Caco-2 (cell line): ENCODE results near the gene CMSS1. TPM values are rescaled to one million over a fixed set of nuclear protein-coding genes. Genes with fewer than 3 reads are reported as not detected.

Experiments
- BruUV-seq: library from RNA; stranded (reverse); fragments of 400-500 nt; replicated peaks from 2 replicates; lab custom pipeline; 2021; lab: Mats Ljungman, UMichigan
- CTCF ChIA-PET: fragments of 300-600 bp; sonication (Branson Sonifier 250); formaldehyde crosslinking; loops from one replicate; lab custom pipeline; 2022; ENCODE audit warnings: antibody characterized with exemption; lab: Charles Lee
- POLR2A ChIA-PET: fragments of 300-600 bp; sonication (Branson Sonifier 250); formaldehyde crosslinking; loops from one replicate; lab custom pipeline; 2022; ENCODE audit warnings: antibody characterized with exemption; lab: Charles Lee
- DNase-seq, 2 experiments: peaks; one replicate each; pipeline versions ENCODE4 v3.0.0 to v3.0.0-alpha.2; 2020 to 2022
- H3K27me3 ChIP-seq: replicated peaks from 2 replicates; pipeline ENCODE4 v1.6.0; 2011; ENCODE audit warnings: low read length; ENCODE audit not compliant: control insufficient read depth, insufficient read depth
- H3K36me3 ChIP-seq: 2 replicates; pipeline ENCODE4 v1.5.1; 2011; ENCODE audit warnings: low read length; ENCODE audit not compliant: control insufficient read depth, insufficient read depth
- H3K4me1 ChIP-seq: fragments of 250-450 bp; sonication (Bioruptor Pico); 2 replicates; pipeline ENCODE4 v1.5.1; 2020; ENCODE audit warnings: mild to moderate bottlenecking
- H3K4me3 ChIP-seq: 2 replicates; pipeline ENCODE4 v1.5.1; 2011; ENCODE audit warnings: low read depth, mild to moderate bottlenecking, control low read depth, low read length
- H3K9me3 ChIP-seq: fragments of 250-450 bp; sonication (Bioruptor Pico); 2 replicates; pipeline ENCODE4 v1.5.1; 2020; ENCODE audit warnings: mild to moderate bottlenecking, moderate library complexity
- H3K27ac Mint-ChIP-seq: one replicate; pipeline ENCODE4 v1.8.0; 2022; ENCODE audit warnings: mixed read lengths; ENCODE audit not compliant: unreplicated experiment
- H3K27me3 Mint-ChIP-seq: one replicate; pipeline ENCODE4 v1.8.0; 2022; ENCODE audit warnings: mixed read lengths; ENCODE audit not compliant: insufficient read depth, unreplicated experiment
- H3K36me3 Mint-ChIP-seq: one replicate; pipeline ENCODE4 v1.8.0; 2022; ENCODE audit warnings: mild to moderate bottlenecking, mixed read lengths; ENCODE audit not compliant: insufficient read depth, unreplicated experiment
- H3K4me1 Mint-ChIP-seq: one replicate; pipeline ENCODE4 v1.8.0; 2022; ENCODE audit warnings: low read depth, mixed read lengths; ENCODE audit not compliant: unreplicated experiment
- H3K4me3 Mint-ChIP-seq: one replicate; pipeline ENCODE4 v1.8.0; 2022; ENCODE audit warnings: mild to moderate bottlenecking, moderate library complexity, mixed read lengths; ENCODE audit not compliant: unreplicated experiment
- H3K9me3 Mint-ChIP-seq: one replicate; pipeline ENCODE4 v1.8.0; 2022; ENCODE audit warnings: mixed read lengths; ENCODE audit not compliant: unreplicated experiment
- intact Hi-C: fragments of 100-400 bp; cut with micrococcal nuclease; formaldehyde crosslinking; loops from one replicate; pipeline ENCODE4 v1.10.0; 2022; ENCODE audit not compliant: unreplicated experiment
- total RNA-seq: library from RNA; stranded (reverse); gene quantifications from 2 replicates; pipeline ENCODE4 v1.2.3, GENCODE V29; 2022
- TF ChIP-seq, protein P1 (sequence below), 2 experiments: fragments of 200-600 bp in 1 of 2; IDR thresholded peaks; 1 replicate in 1 of 2; 2 replicates in 1 of 2; pipeline versions ENCODE4 v1.5.1 to v1.8.0; 2011 to 2022; ENCODE audit warnings: antibody characterized with exemption in 1 of 2, control low read depth in 1 of 2, inconsistent platforms in 1 of 2, low read depth in 1 of 2, low read length in 1 of 2, mild to moderate bottlenecking in 1 of 2, moderate library complexity in 1 of 2; ENCODE audit not compliant: insufficient read depth in 1 of 2, severe bottlenecking in 1 of 2, unreplicated experiment in 1 of 2

The CMSS1 gene
- total RNA-seq, 1 experiment from 2014 or later = 54.4 TPM

DNA sequence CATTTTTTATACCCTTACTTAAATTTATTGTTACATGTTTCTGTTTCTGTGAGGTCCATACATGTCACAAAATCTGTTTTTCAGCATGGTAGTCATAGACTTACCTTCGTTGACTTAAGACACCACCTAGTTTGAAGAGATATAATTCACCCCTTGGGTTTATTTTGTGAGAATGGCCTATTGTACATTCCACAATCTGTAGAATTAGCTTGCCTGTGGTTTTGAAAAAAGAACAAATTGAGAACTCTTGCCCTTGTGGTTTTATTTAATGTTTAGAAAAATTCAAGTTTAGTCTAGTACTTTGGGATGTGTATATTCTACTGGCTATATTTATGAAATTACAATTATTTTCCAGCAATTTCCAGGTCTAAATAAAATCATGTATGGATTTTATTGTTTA, 265.1 kb downstream of the CMSS1 start:
- no TSS peak for BruUV-seq
- intact Hi-C loops = no loop called here
- no peak for DNase-seq
- Histone ChIP-seq H3K36me3 (no peaks in the 10 kb centered on the region), H3K27me3 (no peaks in the 10 kb centered on the region), H3K4me3 (no peak overlapping the region), H3K9me3 (no peaks in the 10 kb centered on the region), H3K4me1 (peaks cover 53% of the 10 kb centered on the region)
- ChIA-PET CTCF (no interaction called here), POLR2A (no interaction called here)
- Mint-ChIP-seq H3K9me3 (no peaks in the 10 kb centered on the region), H3K4me1 (peaks cover 34% of the 10 kb centered on the region), H3K36me3 (peaks cover 6% of the 10 kb centered on the region), H3K27me3 (no peaks in the 10 kb centered on the region), H3K4me3 (no peak overlapping the region), H3K27ac (no peak overlapping the region)
- TF ChIP-seq, protein P1, sequence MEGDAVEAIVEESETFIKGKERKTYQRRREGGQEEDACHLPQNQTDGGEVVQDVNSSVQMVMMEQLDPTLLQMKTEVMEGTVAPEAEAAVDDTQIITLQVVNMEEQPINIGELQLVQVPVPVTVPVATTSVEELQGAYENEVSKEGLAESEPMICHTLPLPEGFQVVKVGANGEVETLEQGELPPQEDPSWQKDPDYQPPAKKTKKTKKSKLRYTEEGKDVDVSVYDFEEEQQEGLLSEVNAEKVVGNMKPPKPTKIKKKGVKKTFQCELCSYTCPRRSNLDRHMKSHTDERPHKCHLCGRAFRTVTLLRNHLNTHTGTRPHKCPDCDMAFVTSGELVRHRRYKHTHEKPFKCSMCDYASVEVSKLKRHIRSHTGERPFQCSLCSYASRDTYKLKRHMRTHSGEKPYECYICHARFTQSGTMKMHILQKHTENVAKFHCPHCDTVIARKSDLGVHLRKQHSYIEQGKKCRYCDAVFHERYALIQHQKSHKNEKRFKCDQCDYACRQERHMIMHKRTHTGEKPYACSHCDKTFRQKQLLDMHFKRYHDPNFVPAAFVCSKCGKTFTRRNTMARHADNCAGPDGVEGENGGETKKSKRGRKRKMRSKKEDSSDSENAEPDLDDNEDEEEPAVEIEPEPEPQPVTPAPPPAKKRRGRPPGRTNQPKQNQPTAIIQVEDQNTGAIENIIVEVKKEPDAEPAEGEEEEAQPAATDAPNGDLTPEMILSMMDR (IDR thresholded peaks at IDR 0.05; ENCODE audit: insufficient read depth in 1 of 2, low read depth in 1 of 2, low read length in 1 of 2, severe bottlenecking in 1 of 2, unreplicated experiment in 1 of 2) = no peak

DNA sequence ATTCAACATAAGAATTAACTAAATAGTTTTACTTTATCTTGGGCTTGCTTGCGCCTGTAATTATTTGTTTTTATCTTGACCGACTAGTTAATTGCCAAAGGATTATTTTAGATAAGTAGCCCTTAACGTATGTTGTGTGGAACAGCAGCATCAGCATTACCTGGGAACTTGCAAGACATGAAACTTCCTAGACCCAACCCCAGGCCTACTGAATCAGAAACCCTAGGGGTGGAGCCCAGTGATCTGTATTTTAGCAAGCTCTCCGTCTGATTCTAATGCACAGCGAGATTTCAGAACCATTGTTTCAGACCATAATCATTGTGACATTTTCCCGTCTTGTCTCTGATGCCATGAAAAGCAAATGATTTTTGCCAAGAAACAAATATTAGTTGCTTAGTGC, 265.5 kb downstream of the CMSS1 start:
- ChIA-PET CTCF (no interaction called here), POLR2A (no interaction called here)
- H3K4me1 Mint-ChIP-seq = peaks cover 34% of the 10 kb centered on the region
- H3K27ac Mint-ChIP-seq = no peak overlapping the region
- intact Hi-C loops = no loop called here
- peaks cover 48% of the 10 kb centered on the region for H3K4me1 ChIP-seq
- no peaks in the 10 kb centered on the region for H3K27me3 ChIP-seq
- no TSS peak for BruUV-seq
- no peaks in the 10 kb centered on the region for H3K36me3 ChIP-seq
- H3K9me3 ChIP-seq = no peaks in the 10 kb centered on the region
- H3K27me3 Mint-ChIP-seq = no peaks in the 10 kb centered on the region
- no peak for DNase-seq
- TF ChIP-seq, protein P1 (IDR thresholded peaks at IDR 0.05; ENCODE audit: insufficient read depth in 1 of 2, low read depth in 1 of 2, low read length in 1 of 2, severe bottlenecking in 1 of 2, unreplicated experiment in 1 of 2) = no peak
- no peak overlapping the region for H3K4me3 ChIP-seq
- H3K9me3 Mint-ChIP-seq = no peaks in the 10 kb centered on the region
- H3K4me3 Mint-ChIP-seq = no peak overlapping the region
- peaks cover 6% of the 10 kb centered on the region for H3K36me3 Mint-ChIP-seq

DNA sequence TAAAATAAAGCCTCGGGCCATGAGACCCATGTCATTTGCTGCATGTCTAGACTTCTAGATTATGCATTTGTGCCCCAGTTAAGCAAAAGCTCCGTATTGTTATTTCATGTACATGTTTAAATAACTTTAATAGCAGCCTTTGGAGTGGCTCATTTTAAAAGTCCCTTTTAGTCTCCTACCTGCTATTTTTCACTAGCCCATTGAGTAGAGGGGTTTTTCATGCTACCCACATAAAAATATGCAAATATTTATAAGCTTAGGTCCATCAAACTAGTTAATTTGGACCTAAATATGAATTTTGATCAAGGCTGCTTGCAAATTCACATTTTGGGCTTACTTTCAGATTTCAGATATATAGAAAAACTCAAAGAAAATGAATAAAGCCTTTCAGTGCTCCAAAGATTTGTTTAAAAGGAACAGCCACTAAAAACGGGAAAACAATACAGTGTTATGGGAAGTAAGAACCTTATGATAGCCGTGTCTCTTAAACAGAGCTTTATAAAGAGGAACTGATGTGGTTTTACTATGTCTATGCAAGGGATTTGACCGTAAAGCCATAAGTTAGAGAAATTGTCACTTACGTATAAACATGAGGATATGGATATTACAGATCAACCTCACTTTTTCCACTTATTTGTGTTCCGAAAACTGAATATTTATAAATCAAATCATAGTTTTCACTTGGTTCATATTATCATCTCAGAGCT, 266.6 kb downstream of the CMSS1 start:
- no peak overlapping the region for H3K4me3 ChIP-seq

More for the DNA sequence above, 266.6 kb downstream of the CMSS1 start:
- DNase-seq = no peak
- intact Hi-C loops = no loop called here
- Histone ChIP-seq H3K9me3 (no peaks in the 10 kb centered on the region), H3K4me1 (peaks cover 51% of the 10 kb centered on the region), H3K27me3 (no peaks in the 10 kb centered on the region), H3K36me3 (no peaks in the 10 kb centered on the region)
- no peak overlapping the region for H3K27ac Mint-ChIP-seq
- H3K9me3 Mint-ChIP-seq = no peaks in the 10 kb centered on the region
- peaks cover 45% of the 10 kb centered on the region for H3K4me1 Mint-ChIP-seq
- BruUV-seq = no TSS peak
- ChIA-PET POLR2A (interaction anchor here (0.6 kb wide), 1 partner anchor 68 kb away, joined by 4 read pairs; no protein-coding TSS in a partner anchor), CTCF (no interaction called here)
- H3K4me3 Mint-ChIP-seq = no peak overlapping the region
- H3K36me3 Mint-ChIP-seq = peaks cover 6% of the 10 kb centered on the region
- TF ChIP-seq, protein P1 (IDR thresholded peaks at IDR 0.05; ENCODE audit: insufficient read depth in 1 of 2, low read depth in 1 of 2, low read length in 1 of 2, severe bottlenecking in 1 of 2, unreplicated experiment in 1 of 2) = no peak
- no peaks in the 10 kb centered on the region for H3K27me3 Mint-ChIP-seq
